ENCODE data around the gene ELOB.

Gene ELOB

DNA sequence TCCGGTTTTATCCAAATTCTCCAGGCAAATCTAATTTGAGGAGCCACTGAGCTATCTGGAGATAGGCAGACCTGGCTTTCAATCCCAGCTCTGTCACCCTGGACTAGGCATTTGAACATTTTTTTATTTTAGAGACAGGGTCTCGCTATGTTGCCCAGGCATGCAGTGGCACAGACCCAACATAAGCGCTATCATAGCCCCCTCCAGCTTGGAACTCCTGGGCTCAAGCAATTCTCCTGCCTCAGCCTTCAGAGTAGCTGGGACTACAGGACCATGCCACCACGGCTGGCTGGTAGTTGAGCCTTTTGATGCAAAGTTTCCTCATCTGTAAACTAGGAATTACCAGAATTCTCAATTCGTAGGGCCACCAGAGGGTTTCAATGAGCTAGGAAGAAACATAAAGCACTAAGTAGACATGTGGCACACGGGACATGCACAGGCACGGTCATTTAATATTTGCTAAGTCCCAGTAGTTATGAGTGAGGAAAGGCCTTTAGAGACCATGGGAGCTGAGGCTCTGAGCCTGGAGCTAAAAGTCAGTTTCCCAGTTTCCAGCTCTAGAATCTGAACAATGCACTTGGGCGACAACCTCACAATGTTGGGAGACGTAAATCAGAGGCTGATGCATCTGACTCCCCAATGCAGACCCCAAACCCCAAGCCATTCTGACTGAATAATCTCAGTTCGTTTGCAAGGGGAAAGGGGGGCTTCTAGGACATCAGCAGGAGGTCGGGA is 1.1 kb downstream of the ELOB start:
- Histone ChIP-seq H3K79me2 (peaks cover 17% of the 10 kb centered on the region), H3K27me3 (ENCODE audit: control insufficient read depth, insufficient read depth, low read length) (no peaks in the 10 kb centered on the region), H3K4me3 (ENCODE audit: low read depth, low read length) (peak overlapping the region; percentile 84), H3K4me2 (ENCODE audit: low read length) (peak overlapping the region; percentile 94), H3K9me3 (ENCODE audit: control insufficient read depth, low read length) (no peaks in the 10 kb centered on the region), H3K36me3 (ENCODE audit: control insufficient read depth, insufficient read depth, low read length) (no peaks in the 10 kb centered on the region), H3K9ac (no peak overlapping the region), H3K27ac (no peak overlapping the region), H3K4me1 (peaks cover 11% of the 10 kb centered on the region), H2AFZ (no peak overlapping the region)
- TF ChIP-seq, protein P1, sequence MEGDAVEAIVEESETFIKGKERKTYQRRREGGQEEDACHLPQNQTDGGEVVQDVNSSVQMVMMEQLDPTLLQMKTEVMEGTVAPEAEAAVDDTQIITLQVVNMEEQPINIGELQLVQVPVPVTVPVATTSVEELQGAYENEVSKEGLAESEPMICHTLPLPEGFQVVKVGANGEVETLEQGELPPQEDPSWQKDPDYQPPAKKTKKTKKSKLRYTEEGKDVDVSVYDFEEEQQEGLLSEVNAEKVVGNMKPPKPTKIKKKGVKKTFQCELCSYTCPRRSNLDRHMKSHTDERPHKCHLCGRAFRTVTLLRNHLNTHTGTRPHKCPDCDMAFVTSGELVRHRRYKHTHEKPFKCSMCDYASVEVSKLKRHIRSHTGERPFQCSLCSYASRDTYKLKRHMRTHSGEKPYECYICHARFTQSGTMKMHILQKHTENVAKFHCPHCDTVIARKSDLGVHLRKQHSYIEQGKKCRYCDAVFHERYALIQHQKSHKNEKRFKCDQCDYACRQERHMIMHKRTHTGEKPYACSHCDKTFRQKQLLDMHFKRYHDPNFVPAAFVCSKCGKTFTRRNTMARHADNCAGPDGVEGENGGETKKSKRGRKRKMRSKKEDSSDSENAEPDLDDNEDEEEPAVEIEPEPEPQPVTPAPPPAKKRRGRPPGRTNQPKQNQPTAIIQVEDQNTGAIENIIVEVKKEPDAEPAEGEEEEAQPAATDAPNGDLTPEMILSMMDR (IDR thresholded peaks at IDR 0.05): no peak

DNA sequence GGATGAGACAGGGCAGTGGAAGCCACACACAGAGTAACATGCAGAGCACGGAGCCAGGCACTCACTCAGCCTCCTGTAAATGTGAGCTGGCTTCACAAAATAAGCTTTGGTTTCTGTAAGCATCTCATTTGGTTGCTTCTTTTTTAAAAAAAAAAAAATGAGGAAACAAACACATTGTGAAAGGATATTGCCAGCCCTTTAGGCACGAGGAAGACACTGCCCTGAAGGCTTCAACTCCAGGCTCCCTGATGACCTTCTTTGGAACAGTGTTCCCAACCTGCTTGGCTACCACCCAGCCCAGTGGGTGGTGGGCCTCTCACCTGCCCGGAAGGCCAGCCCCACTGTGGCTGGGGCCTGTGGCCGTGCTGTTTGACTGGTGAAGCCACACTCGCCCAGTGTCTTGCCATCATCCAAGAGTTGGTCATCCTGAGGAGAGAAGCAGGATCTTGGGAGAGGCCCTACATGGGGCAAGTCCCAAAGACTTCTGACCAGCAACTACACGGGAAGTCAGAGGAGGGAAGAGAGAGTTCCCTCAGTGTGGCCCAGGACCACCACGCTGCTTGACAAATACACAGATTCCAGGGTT is 1.9 kb downstream of the ELOB start:
- H3K36me3 ChIP-seq (ENCODE audit: control insufficient read depth, insufficient read depth, low read length): no peaks in the 10 kb centered on the region
- peaks cover 17% of the 10 kb centered on the region for H3K79me2 ChIP-seq
- no peak overlapping the region for H3K4me2 ChIP-seq (ENCODE audit: low read length)
- no peak overlapping the region for H3K27ac ChIP-seq
- H3K27me3 ChIP-seq (ENCODE audit: control insufficient read depth, insufficient read depth, low read length): no peaks in the 10 kb centered on the region
- no peak overlapping the region for H3K4me3 ChIP-seq (ENCODE audit: low read depth, low read length)
- H3K9ac ChIP-seq: no peak overlapping the region
- peaks cover 11% of the 10 kb centered on the region for H3K4me1 ChIP-seq
- no peak overlapping the region for H2AFZ ChIP-seq
- no peaks in the 10 kb centered on the region for H3K9me3 ChIP-seq (ENCODE audit: control insufficient read depth, low read length)
- TF ChIP-seq, protein P1 (IDR thresholded peaks at IDR 0.05): no peak

DNA sequence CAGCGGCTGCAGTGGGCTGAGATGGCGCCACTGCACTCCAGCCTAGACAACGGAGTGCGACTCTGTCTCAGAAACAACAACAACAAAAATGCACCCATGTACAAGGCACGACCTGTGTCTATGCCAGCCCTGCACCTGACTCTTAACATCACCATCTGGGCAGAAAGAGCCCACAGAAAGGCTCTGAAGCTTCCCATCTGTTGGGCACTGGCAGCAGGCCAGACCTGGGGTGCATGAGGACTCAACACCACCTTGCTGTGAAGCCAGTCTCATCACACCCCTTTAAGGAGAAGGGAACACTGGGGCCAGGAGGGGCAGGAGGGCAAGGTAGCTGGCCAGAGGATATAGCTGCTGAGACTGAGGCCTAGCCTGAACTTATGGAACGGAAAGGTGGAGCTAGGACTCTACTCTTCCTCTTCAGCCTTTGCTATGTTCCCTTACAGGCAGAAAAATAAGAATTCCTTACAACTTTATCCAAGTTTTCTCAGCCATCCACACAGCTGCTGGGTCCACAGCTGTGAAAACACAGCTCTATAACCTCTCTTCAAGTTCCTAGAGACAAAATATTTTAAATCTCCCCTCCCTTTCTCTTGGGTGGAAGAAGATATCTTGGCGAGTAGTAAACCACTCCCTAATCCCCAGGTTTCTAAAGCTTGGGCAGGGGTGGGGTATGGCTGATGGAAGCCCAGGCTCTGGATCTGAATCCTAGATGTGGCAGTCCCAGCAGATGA is 2.8 kb downstream of the ELOB start:
- H3K9me3 ChIP-seq (ENCODE audit: control insufficient read depth, low read length): no peaks in the 10 kb centered on the region
- TF ChIP-seq, protein P1 (IDR thresholded peaks at IDR 0.05): no peak
- no peak overlapping the region for H3K4me3 ChIP-seq (ENCODE audit: low read depth, low read length)
- H3K79me2 ChIP-seq: peaks cover 20% of the 10 kb centered on the region
- no peak overlapping the region for H3K27ac ChIP-seq
- H3K27me3 ChIP-seq (ENCODE audit: control insufficient read depth, insufficient read depth, low read length): no peaks in the 10 kb centered on the region
- no peak overlapping the region for H3K4me2 ChIP-seq (ENCODE audit: low read length)
- peaks cover 11% of the 10 kb centered on the region for H3K4me1 ChIP-seq
- H3K9ac ChIP-seq: no peak overlapping the region
- H3K36me3 ChIP-seq (ENCODE audit: control insufficient read depth, insufficient read depth, low read length): no peaks in the 10 kb centered on the region
- H2AFZ ChIP-seq: no peak overlapping the region

DNA sequence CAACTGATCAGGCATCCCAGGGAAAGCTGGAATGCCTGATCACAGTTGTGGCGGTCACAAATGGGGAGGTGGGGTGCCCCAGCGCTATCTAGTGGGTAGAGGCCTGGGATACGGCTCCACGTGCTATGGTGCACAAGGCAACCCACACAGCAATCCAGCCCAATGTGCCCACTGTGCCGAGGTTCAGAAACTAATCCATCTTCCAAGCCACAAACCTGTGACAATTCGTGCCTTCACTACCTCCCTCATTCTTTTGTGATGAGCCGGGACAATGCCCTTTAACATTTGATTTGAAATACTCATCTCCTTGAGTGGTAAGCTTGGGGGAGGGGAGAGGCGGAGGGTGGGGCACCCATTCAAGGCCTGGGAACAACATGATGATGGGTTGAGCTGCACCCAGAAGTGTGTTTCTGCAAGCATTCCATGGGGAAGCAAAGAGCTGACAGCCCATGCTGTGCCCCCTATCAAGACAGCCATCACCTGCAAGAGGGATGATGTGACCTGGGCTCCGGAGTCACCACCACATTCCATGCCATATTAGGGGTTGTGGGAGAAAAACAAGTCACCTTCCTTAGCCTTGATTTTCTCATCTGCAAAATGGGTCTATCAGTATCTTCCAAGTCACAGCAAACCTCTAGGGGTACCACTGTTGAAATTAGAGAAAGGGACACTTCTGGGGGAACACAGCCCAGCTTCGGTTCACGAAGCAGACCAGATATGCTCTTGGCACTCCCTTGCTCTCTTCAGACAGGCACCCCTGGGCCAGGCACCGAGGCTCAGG is 3.7 kb downstream of the ELOB start:
- H3K36me3 ChIP-seq (ENCODE audit: control insufficient read depth, insufficient read depth, low read length): no peaks in the 10 kb centered on the region

More for the DNA sequence above, 3.7 kb downstream of the ELOB start:
- Histone ChIP-seq H3K79me2 (peaks cover 16% of the 10 kb centered on the region), H3K4me1 (peaks cover 3% of the 10 kb centered on the region), H3K4me2 (ENCODE audit: low read length) (no peak overlapping the region), H2AFZ (no peak overlapping the region), H3K4me3 (ENCODE audit: low read depth, low read length) (no peak overlapping the region), H3K9me3 (ENCODE audit: control insufficient read depth, low read length) (no peaks in the 10 kb centered on the region), H3K27ac (no peak overlapping the region), H3K9ac (no peak overlapping the region), H3K27me3 (ENCODE audit: control insufficient read depth, insufficient read depth, low read length) (no peaks in the 10 kb centered on the region)
- TF ChIP-seq, protein P1 (IDR thresholded peaks at IDR 0.05): no peak

Data from parathyroid adenoma (tissue), 2 donors.